Ishikawa (cell line): ENCODE measurements around the gene CFAP54.

Experiments used
- EP300 ChIP-seq: IDR thresholded peaks from 2 replicates; pipeline ENCODE4 v1.6.1; 2012; ENCODE audit warnings: borderline replicate concordance
- RAD21 ChIP-seq: IDR thresholded peaks from 2 replicates; pipeline ENCODE4 v1.6.1; 2012; ENCODE audit warnings: low read depth
- REST ChIP-seq: IDR thresholded peaks from 2 replicates; pipeline ENCODE4 v1.6.1; 2012; ENCODE audit warnings: low read depth, mild to moderate bottlenecking
- TAF1 ChIP-seq: IDR thresholded peaks from 2 replicates; pipeline ENCODE4 v1.6.1; 2012; ENCODE audit warnings: low read depth, mild to moderate bottlenecking

GRCh38 chr12:96549341-96549740 is 60.0 kb downstream of the CFAP54 start:
- no peak for TF ChIP-seq RAD21
- no peak for TF ChIP-seq EP300
- TF ChIP-seq TAF1 = no peak
- TF ChIP-seq REST = no peak
